HTR-8/SVneo (cell line): Measurements from ENCODE around the gene UROD.
A peak's percentile ranks its signal among the peaks of the same experiment; 100 is the strongest.

Source experiments
- DNase-seq: peaks from one replicate; pipeline ENCODE4 v3.0.0; 2011; ENCODE audit warnings: low spot score, mixed read lengths; ENCODE audit not compliant: insufficient read length
- FAIRE-seq: peaks from 2 replicates; lab custom pipeline; 2011; peaks lifted over from hg19 to GRCh38; lab: Jason Lieb, UNC

Gene UROD

DNA sequence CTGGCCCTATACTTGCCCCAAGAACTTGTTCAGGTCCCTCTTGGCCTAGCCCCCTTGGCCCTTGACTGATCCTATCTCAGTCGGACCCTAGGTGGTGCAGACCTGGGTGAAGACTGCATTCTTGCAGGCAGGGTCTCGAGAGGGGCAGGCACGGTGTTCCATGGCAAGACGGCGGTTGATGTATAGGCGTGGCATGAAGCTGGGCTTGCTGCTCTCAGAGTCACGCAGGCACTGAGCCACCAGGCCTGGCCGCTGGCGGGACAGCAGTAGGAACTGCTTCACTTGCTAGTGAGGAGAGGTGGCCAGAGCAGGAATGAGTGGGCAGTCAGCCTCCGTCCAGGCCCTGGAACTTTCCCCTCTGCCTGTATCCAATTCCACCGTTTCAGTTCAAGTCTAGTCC is 4.7 kb upstream of the UROD start:
- FAIRE-seq (no peak), DNase-seq (no peak)

DNA sequence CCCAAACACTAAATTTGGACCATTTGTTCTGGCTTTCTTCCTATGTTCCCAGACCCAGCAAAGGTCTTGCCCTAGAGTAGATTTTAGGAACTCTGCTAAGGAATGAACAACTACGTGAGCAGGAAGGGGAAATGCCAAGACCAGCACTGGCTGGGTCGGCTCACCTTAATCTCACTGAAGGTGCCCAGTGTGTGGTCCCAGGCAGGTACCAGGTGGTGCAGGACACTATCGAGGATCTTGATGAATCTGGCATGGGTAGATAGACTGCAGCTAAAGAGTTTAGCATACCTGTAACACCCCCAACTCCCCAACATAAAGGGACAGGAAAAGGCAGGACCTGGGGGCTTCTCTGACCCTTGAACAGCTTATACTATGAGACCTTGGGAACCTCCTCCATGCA is 4.0 kb upstream of the UROD start:
- FAIRE-seq (no peak), DNase-seq (no peak)

DNA sequence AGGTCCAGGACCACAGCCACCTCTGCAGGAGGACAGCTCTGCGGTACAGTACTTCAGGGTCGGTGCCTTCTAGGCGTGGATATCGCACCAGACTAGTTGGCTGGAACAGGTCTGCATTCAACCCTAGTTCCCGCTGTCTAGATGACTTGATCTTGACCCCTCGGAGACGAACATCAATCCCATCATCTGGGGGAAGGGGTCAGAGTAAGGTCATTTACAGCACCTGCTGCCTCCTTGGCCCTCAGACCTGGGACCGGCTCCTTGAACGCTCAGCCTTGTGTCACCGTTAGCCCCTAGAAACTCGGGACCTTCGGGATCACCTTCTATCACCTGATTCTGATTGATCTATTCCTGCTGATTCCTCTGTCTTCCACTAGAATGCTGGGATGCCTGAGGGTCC is 3.5 kb upstream of the UROD start:
- DNase-seq (no peak), FAIRE-seq (no peak)

DNA sequence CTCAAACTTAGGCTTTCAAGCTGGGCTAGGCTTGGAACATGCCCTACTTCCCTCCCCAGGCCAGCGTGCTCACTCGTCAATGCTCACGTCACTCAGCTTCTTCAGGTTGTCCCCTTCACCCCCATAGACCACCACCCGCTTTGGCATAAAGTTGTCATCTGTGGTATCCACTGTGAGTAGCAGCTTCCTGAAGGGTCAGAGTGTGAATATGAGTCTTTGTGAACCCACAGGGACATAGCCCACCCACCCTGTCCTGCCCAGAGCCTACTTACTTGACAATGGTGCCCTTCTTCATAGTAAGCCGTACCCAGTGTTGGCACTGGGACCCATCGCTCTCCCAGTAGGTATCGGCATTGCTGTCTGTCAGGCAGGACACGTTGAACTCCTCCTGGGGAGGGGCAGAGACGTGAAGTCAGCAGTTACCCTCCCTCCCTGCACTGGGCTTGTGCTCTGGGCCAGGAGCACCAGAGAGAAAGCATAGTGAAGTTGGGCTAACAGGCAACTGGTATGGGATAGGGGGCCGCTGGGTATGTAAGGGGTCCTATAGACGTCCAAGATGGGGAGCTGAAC is 2.7 kb upstream of the UROD start:
- no peak for FAIRE-seq

DNA sequence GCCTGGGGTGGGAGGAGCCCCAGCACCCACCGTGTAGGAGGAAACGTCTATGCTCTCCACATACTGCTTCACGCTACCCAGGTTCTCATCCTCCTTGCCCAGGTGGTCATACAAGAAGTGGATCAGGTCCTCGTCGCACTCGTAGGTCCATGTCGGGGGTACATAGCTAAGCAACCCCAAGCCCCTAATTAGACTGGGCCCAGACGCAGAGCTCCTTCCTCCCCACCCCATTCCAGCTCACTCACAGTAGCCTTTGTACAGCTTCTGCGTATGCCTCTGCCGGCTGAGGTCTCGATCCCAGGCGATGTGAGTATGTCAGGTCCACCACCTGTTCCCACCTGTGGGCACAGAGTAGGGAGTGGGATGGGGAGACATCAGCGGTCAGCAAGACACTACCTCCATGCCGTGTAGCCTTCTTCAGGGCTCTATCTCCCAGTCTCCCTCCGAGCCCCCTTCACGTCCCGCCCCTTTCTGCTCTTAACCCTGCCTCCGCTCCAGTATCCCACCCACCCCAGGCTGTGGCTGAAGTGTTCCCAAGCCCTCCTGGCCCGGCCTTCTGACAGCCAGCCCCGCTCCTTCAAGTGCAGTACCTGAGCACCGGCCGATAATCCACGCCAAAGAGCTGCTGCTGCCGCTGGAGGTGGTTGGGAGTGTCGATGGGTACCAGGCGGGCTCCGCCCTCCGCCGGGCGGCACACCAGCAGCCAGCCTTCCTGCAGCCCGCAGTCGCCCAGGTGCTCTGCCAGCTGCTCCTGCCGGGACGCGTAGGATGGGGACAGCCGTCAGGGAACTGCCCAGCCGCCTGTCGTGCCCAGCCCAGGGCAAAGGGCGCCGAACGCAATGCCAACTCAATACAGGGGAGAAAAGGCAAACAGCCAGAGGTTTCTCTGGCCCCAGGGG is 1.8 kb upstream of the UROD start:
- no peak for DNase-seq
- no peak for FAIRE-seq

More for the DNA sequence above, 2.7 kb upstream of the UROD start:
- no peak for DNase-seq

DNA sequence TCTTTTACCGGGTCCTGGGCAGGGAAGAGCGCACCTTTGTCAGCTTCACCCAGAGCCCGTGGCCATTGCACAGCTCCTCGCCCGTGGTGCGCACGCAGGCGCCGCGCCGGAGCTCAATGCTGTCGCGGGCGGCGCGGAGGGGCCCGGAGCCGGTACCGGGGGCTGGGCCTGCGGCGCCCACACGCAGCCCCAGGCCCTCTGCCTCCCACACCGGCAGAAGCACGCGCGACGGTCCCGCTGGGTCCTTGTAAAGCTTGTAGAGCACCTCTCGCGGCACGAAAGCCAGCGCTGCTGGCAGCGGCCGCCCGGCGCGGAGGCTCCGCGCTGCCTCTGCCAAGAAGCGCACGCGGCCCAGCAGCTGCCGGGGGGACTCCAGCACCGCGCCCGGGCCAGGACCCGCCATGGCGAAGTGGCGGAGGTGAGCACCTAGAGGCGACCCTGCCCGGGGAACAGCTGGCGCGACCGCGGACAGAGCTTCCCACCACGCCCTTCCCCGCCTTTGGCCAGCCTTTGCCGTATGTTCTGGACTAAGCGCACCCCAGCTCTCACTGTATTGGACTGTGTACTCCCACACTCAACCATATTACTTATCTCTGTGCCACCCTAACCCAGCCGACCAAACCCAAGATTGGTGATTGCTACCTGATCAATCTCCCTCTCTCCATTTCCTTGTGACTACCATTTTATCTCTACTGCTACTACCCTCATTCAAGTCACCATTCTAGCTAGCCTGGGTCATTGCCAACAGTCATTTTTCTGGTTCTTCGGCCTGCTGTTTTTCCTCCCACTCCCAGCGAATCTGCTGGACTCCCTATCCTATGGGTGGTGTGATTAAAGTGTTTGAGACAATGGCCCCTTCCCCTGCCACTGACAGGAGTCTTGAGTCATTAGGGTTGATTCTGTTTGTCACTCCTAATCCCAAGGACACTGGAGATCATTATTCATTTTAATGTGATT is 921 bp upstream of the UROD start, which contains the start of gene HECTD3:
HECTD3 (minus strand) TSS at position 470 of the 957 bp plus-strand sequence; CDS start at position 403, 67 bp downstream.
- FAIRE-seq (peak; percentile 83), DNase-seq (peak; percentile 80)

DNA sequence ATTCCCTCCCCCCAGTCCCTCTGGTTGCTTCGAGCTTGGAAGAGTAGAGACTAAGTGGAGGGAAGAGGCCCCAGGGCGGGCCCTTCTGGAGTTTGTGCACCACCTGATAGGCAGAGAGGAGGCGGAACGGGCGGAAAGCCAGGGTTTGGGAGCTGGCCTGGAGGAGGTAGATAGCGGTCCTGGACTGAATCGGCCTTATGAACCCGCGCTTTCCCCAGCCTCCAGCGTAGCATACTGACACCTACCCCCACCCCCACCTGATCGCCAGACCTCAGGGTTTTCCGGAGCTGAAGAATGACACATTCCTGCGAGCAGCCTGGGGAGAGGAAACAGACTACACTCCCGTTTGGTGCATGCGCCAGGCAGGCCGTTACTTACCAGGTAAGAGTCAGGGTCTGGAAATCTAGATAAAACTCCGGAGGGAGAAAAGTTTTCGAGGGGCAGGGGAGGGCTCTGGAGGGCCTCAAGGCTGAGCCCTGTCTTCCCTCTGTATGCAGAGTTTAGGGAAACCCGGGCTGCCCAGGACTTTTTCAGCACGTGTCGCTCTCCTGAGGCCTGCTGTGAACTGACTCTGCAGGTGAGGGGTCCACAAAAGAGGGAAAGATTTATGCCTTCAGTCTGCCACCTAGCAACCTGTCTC is 705 bp downstream of the UROD start:
- DNase-seq: peak; percentile 37
- no peak for FAIRE-seq

DNA sequence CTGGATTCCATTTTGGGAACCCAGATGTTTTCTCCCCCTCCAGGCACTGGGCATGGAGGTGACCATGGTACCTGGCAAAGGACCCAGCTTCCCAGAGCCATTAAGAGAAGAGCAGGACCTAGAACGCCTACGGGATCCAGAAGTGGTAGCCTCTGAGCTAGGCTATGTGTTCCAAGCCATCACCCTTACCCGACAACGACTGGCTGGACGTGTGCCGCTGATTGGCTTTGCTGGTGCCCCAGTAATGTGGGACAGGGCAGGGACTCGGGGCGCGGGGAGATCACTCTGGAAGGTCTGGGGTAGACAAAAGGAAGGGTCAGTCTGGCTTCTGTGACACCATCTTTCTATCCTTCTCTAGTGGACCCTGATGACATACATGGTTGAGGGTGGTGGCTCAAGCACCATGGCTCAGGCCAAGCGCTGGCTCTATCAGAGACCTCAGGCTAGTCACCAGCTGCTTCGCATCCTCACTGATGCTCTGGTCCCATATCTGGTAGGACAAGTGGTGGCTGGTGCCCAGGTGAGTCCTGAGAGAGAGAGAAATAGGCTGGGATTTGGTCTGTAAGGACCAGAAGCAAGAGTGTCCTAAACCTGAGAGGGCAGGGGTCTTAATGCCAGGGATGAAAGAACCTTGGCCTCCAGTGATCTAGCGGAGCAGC is 1.6 kb downstream of the UROD start:
- DNase-seq: no peak
- FAIRE-seq: no peak

DNA sequence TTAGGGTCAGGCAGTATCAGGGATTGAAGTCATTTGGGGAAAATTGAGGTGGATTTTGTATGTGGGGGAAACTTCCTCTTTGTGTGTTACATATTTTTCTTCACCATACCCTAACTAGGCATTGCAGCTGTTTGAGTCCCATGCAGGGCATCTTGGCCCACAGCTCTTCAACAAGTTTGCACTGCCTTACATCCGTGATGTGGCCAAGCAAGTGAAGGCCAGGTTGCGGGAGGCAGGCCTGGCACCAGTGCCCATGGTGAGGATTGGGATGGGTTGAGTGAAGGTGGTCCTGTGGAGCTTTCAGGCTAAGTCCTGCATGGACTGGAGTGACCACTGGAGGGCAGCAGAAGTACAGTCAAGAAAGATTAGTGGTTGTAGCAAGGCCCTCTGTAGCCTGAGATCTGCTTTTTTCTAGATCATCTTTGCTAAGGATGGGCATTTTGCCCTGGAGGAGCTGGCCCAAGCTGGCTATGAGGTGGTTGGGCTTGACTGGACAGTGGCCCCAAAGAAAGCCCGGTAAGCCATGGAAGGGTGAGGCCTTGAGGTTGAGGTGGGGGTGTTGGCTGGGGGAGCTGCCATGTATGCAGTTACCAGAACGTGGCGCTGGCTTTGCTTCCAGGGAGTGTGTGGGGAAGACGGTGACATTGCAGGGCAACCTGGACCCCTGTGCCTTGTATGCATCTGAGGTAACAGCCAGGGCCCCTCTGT is 2.4 kb downstream of the UROD start:
- DNase-seq (peak; percentile 69), FAIRE-seq (no peak)

DNA sequence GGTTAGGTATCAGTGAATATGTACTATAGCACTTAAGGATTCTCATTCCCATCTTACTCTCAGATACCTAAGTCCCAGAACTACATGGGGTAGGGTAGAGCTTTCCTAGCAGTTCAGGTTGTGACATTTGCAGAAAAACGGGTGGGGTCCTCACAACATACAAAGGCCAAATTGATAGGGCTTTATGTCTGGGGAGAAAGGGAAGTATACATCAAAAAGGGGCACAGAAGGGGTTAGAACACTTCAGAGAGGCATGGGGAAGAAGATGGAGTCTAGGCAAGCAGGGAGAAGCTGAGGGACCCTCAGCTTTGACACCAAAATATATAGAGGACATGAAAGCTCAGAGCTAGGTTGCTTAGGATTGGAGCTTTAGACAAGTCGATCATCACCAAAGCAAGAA is 3.6 kb downstream of the UROD start:
- no peak for DNase-seq
- FAIRE-seq: no peak

DNA sequence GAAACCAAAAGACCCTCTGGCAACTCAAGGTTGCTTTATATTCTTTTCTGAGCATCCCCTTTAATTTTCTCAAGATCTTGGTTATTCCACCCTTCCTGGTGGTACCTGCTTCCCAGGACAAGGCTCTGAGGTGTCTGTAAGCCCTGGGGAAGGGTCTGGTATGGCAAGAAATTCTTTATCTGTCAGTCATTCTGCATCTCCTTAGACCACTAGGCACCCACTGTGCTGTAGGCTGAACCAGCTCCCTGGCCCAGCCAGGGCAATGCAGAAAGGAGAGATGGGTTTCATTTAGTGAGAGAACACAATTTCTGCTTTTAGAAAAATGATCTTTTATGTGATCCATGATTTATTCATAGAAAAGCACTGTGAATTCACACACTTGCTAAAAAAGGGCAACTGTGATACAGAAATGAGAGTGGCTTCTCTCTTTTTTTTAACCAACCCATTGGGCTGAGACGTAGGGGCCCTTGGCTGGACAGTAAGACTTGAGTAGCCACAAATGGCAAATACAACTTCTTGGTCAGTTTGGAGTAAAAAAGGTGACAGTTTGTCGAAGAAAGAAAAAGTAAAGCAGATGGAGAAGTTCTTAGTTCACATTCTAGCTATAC is 4.1 kb downstream of the UROD start:
- DNase-seq (no peak), FAIRE-seq (no peak)

DNA sequence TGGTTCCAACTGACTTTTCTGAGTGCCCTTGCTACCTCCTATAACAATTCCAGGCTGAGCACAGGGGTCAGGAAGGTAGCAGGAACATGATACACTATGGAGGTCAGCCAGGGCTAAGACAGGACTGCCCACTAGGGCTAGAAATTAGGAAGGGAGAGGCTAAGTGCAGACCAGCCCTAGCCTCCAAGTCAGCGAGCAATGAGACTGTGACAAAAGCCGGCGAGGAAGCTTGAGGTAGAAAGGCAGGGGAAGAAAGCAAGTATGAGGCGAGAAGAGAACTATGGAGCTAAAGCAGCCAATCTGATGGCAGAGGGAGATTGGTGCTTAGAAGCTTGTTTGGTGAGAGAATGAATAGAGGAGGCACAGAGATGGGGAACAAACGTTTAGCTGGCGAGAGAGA is 4.7 kb downstream of the UROD start:
- FAIRE-seq (no peak), DNase-seq (no peak)

DNA sequence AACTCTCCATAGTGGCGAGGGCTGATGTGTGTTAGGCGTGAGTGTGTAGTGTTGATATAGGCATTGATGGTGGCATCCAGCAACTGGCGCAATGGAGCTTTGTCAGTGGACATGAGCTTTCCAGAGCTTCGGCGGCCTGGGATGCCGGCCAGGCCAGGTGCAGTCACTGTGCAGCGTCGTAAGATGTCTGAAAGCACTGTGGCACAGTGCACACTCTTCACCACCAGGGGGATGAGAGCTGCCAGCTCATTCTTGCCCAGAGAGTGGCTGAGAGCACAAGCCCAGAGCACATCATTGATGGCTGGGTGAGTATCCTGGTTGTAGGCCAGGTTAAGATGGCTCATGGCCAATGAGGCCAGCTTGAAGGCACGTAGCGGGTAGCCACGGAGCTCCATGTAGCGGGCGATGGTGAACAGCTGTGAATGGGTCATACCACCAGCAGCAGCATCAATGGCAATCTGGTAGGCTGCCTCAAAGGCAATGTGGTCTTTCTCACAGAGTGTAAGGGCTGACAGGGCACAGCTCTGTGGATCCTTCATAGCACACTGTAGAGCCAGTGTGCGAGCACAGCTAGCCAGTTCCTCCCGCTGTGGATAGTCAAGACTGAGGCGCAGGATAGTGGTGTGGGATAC is 6.7 kb downstream of the UROD start:
- FAIRE-seq (peak; percentile 75), DNase-seq (no peak)

DNA sequence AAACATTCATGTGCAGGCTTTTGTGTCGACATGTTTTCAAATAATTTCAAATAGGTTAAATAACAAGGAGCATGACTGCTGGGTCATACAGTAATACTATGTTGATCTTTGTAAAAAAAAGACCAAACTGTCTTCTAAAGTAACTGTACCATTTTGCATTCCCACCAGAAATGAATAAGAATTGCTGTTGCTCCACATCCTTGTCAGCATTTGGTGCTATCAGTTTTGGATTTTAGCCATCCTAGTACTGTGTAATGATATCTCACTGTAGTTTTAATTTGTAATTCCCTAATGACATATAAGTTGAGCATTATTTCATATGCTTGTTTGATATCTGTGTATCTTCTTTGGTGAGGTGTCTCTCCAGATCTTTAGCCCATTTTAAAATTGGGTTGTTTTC is 11.6 kb downstream of the UROD start:
- FAIRE-seq (no peak), DNase-seq (no peak)

DNA sequence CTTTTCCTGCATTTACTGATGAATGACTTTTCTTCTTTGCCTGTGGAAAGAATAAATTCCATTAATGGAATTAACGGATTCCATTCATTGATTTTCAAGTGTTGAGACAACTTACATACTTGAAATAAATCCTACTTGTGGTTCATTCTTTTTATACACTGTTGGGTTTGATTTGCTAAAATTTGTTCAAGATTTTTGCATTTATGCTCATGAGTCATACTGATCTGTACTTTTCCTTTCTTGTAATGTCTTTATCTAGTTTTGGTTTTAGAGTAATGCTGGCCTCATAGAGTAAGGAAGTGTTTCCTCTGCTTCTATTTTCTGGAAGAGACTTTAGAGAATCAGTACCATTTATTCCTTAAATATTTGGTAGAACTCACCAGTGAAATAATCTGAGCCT is 14.4 kb downstream of the UROD start:
- no peak for DNase-seq
- no peak for FAIRE-seq

DNA sequence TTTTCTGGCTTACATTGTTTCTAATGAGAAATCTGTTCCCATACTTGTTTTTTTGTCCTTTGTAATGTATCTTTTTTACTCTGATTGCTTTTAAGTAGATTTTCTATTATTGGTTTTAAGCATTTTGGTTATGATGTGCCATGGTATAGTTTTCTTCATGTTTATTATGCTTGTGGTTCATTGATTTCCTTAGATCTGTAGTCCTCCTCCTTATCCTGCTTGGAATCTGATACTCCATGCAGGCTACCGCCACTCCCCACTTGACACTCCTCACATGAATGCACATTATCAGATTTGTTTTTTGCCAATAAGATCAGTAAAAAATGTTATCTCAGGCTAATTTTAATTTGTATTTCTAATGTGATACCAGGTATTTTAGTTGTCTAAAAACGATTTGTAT is 20.8 kb downstream of the UROD start:
- FAIRE-seq (no peak), DNase-seq (no peak)

DNA sequence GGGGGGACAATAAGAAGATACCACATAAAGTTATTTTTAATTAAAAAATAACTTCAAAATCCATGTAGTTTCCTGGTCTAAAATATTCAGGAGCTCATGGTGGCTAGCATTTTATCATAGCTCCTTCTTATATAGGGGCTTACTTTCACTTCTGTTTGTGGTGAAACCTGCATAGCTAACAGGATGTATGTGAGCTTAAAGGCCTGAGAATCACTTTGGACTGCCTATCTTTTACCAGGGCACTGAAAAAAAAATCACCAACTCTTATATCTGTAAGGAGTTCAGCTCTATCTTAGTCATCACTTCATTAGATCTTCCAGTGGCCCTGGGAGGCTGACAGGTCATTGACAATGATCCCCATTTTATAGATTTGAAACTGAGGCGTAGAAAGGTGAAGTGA is 21.3 kb downstream of the UROD start:
- FAIRE-seq (no peak), DNase-seq (no peak)

DNA sequence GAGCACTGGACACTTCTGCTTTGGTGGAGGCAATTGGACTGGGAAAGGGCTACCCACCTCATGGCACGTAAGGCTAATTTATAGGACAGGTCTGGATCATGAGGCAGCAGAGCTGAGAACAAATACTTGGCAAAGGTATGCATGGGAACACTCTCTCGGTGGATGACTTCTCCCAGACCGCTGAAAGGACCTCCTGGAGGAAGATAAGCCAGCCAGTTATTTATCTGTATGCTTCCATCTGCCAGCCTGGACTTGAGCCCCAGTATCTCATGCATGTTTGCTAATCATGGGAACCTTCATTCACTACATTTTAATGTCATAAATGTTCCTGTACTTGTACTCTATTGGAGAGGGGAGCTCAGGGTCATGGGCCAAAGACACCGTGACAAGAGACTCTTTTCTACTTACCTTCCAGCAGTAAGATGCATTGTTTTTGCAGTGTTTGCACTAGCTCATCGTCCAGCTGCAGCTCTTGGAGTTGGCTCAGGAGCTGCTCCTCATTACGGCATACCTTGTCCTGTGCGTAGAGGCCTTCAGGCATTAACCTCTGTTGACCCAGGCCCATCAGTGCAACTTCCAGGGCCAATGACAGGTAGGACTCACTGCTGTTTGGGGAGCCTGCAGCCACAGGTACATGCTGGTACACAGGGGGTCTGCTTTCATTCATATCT is 23.7 kb downstream of the UROD start:
- no peak for FAIRE-seq

More for the DNA sequence above, 23.7 kb downstream of the UROD start:
- no peak for DNase-seq
